Measurements from ENCODE around the gene IFRD2.

The IFRD2 gene

DNA sequence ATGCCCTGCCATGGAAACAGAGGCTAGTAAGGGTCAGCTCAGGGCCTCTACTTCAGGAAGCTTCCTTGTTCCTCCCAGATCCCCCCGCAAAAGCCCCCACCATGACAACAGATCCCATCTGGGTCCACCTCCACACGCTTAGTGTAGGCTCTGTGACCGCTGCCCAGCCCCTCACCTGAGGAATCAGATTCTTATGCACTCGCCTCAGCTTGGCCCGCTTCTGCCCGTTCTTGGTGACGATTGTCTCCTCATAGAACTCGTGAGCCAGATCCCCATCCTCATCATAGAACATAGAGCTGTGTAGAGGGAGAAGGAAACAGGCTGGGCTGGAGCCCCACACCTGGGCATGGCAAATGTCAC lies 33.9 kb upstream of the IFRD2 start:
- Histone ChIP-seq H2AK5ac (ENCODE audit: low read depth, low read length) (no peak overlapping the region), H3K27ac (replicated peaks; ENCODE audit: low read length) (no peak overlapping the region), H2BK120ac (ENCODE audit: low read depth, low read length) (no peak overlapping the region), H3K18ac (ENCODE audit: low read length) (no peak overlapping the region), H3K4me1 (ENCODE audit: control insufficient read depth in 2 of 2, insufficient read depth in 1 of 2, low read depth in 1 of 2, low read length in 2 of 2) (peaks cover 20% of the 10 kb centered on the region in 2 donors), H3K27me3 (ENCODE audit: control insufficient read depth in 3 of 3, insufficient read depth in 3 of 3, low read depth in 1 of 3, low read length in 3 of 3) (no peaks in the 10 kb centered on the region), H3K9ac (ENCODE audit: low read depth, low read length, poor library complexity) (no peak overlapping the region), H3K4me2 (ENCODE audit: insufficient read depth, low read length, poor library complexity, severe bottlenecking) (no peak overlapping the region), H3K4me3 (ENCODE audit: low read length in 2 of 2) (no peak overlapping the region), H2BK12ac (ENCODE audit: low read length) (no peak overlapping the region), H2BK15ac (ENCODE audit: low read length) (no peak overlapping the region), H3K79me1 (ENCODE audit: low read depth, low read length) (peaks cover 10% of the 10 kb centered on the region), H4K8ac (ENCODE audit: low read depth, low read length) (no peak overlapping the region), H2BK5ac (ENCODE audit: low read length) (no peak overlapping the region), H4K91ac (ENCODE audit: low read depth, low read length, poor library complexity) (no peak overlapping the region), H3K36me3 (replicated peaks in 1 of 2; ENCODE audit: control insufficient read depth in 2 of 2, insufficient read depth in 2 of 2, low read length in 2 of 2) (peaks cover 29 to 51% of the 10 kb centered on the region in 2 donors), H3K14ac (ENCODE audit: low read length) (no peak overlapping the region), H2AFZ (ENCODE audit: low read length) (no peak overlapping the region), H3K4ac (ENCODE audit: low read length) (no peak overlapping the region), H3K23ac (ENCODE audit: low read depth, low read length, poor library complexity) (no peak overlapping the region), H3K9me3 (replicated peaks in 1 of 2; ENCODE audit: control insufficient read depth in 2 of 2, insufficient read depth in 1 of 2, low read depth in 1 of 2, low read length in 2 of 2) (no peaks in the 10 kb centered on the region)
- WGBS, 2 donors (ENCODE audit: extremely low coverage in 2 of 2, insufficient read length in 2 of 2, insufficient replicate concordance in 1 of 2): no CpG with 5 or more reads among the region's 8 CpGs
- DNase-seq (ENCODE audit: low spot score): no peak

DNA sequence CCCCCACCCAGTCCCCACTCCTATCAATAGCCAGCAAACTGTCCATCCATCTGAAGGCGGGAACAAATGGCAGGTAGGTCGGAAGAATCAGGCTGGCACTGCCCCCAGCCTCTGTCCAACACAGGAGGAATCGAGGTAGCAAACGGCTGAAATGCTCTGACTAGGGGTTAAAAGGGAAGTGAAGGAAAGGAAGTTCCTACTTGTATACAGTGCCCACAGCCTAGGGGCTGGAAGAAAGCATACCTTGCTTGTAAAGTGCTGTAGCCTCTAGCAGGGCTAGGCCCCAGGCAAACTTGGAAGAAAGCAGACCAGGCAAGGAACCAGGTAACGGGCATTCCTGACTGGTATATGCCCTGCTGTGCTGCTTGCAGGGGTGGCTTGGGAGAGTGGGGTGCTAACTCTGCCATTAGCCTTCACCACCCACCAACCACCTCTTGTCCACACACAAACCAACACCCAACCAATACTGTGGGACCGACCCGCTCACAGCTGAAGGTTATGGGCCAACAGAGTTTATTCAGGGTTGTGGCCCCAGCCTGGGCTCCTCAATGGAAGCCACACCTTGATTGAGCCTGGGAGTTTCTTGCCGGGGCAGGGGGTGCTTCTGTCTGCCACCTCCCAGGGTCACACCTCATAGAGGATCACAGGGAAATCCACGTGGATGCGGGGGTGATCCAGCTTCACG lies 33.4 kb upstream of the IFRD2 start:
- Histone ChIP-seq H2BK120ac (ENCODE audit: low read depth, low read length) (no peak overlapping the region), H3K4me2 (ENCODE audit: insufficient read depth, low read length, poor library complexity, severe bottlenecking) (no peak overlapping the region), H3K36me3 (replicated peaks in 1 of 2; ENCODE audit: control insufficient read depth in 2 of 2, insufficient read depth in 2 of 2, low read length in 2 of 2) (peaks cover 24 to 46% of the 10 kb centered on the region in 2 donors), H3K4ac (ENCODE audit: low read length) (no peak overlapping the region), H2BK15ac (ENCODE audit: low read length) (no peak overlapping the region), H2BK12ac (ENCODE audit: low read length) (no peak overlapping the region), H2BK5ac (ENCODE audit: low read length) (no peak overlapping the region), H4K8ac (ENCODE audit: low read depth, low read length) (no peak overlapping the region), H3K79me1 (ENCODE audit: low read depth, low read length) (peaks cover 10% of the 10 kb centered on the region), H3K18ac (ENCODE audit: low read length) (no peak overlapping the region), H3K4me1 (ENCODE audit: control insufficient read depth in 2 of 2, insufficient read depth in 1 of 2, low read depth in 1 of 2, low read length in 2 of 2) (peaks cover 20 to 21% of the 10 kb centered on the region in 2 donors), H3K4me3 (ENCODE audit: low read length in 2 of 2) (no peak overlapping the region), H3K9ac (ENCODE audit: low read depth, low read length, poor library complexity) (no peak overlapping the region), H3K23ac (ENCODE audit: low read depth, low read length, poor library complexity) (no peak overlapping the region), H4K91ac (ENCODE audit: low read depth, low read length, poor library complexity) (no peak overlapping the region), H3K9me3 (replicated peaks in 1 of 2; ENCODE audit: control insufficient read depth in 2 of 2, insufficient read depth in 1 of 2, low read depth in 1 of 2, low read length in 2 of 2) (no peaks in the 10 kb centered on the region), H2AFZ (ENCODE audit: low read length) (no peak overlapping the region), H3K27ac (replicated peaks; ENCODE audit: low read length) (no peak overlapping the region), H2AK5ac (ENCODE audit: low read depth, low read length) (no peak overlapping the region), H3K14ac (ENCODE audit: low read length) (no peak overlapping the region), H3K27me3 (ENCODE audit: control insufficient read depth in 3 of 3, insufficient read depth in 3 of 3, low read depth in 1 of 3, low read length in 3 of 3) (no peaks in the 10 kb centered on the region)
- DNase-seq (ENCODE audit: low spot score): no peak
- WGBS, 2 donors (ENCODE audit: extremely low coverage in 2 of 2, insufficient read length in 2 of 2, insufficient replicate concordance in 1 of 2): no CpG with 5 or more reads among the region's 11 CpGs

DNA sequence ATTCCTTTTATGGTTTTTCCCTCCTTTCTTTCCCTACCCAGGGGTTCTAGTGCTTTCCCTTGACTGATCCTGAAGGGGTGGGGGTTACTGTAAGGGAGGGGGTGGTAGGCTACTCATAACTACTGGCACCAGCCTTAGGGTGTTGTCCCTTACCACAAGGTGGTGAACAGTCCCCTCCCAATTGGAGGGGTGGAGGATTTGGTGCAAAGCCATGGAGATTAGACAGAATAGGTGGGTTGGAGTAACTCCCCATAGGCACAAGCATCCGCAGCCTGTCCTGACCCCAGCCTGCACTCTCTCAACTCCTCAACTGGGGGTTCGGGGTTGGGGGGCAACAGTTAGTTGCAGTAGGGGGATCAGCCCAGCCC lies 32.9 kb upstream of the IFRD2 start:
- Histone ChIP-seq H3K27me3 (ENCODE audit: control insufficient read depth in 3 of 3, insufficient read depth in 3 of 3, low read depth in 1 of 3, low read length in 3 of 3) (no peaks in the 10 kb centered on the region), H3K14ac (ENCODE audit: low read length) (no peak overlapping the region), H2BK12ac (ENCODE audit: low read length) (no peak overlapping the region), H2BK120ac (ENCODE audit: low read depth, low read length) (no peak overlapping the region), H2AK5ac (ENCODE audit: low read depth, low read length) (no peak overlapping the region), H3K36me3 (replicated peaks in 1 of 2; ENCODE audit: control insufficient read depth in 2 of 2, insufficient read depth in 2 of 2, low read length in 2 of 2) (peaks cover 20 to 42% of the 10 kb centered on the region in 2 donors), H3K4me2 (ENCODE audit: insufficient read depth, low read length, poor library complexity, severe bottlenecking) (no peak overlapping the region), H3K4me1 (ENCODE audit: control insufficient read depth in 2 of 2, insufficient read depth in 1 of 2, low read depth in 1 of 2, low read length in 2 of 2) (peaks cover 25 to 26% of the 10 kb centered on the region in 2 donors), H3K27ac (replicated peaks; ENCODE audit: low read length) (no peak overlapping the region), H3K9me3 (replicated peaks in 1 of 2; ENCODE audit: control insufficient read depth in 2 of 2, insufficient read depth in 1 of 2, low read depth in 1 of 2, low read length in 2 of 2) (no peaks in the 10 kb centered on the region), H4K8ac (ENCODE audit: low read depth, low read length) (no peak overlapping the region), H3K4me3 (ENCODE audit: low read length in 2 of 2) (no peak overlapping the region), H3K23ac (ENCODE audit: low read depth, low read length, poor library complexity) (no peak overlapping the region), H3K79me1 (ENCODE audit: low read depth, low read length) (peaks cover 15% of the 10 kb centered on the region), H3K4ac (ENCODE audit: low read length) (no peak overlapping the region), H2BK5ac (ENCODE audit: low read length) (no peak overlapping the region), H3K9ac (ENCODE audit: low read depth, low read length, poor library complexity) (no peak overlapping the region), H4K91ac (ENCODE audit: low read depth, low read length, poor library complexity) (no peak overlapping the region), H2AFZ (ENCODE audit: low read length) (no peak overlapping the region), H2BK15ac (ENCODE audit: low read length) (no peak overlapping the region), H3K18ac (ENCODE audit: low read length) (no peak overlapping the region)
- no CpG with 5 or more reads among the region's 2 CpGs for WGBS, 2 donors (ENCODE audit: extremely low coverage in 2 of 2, insufficient read length in 2 of 2, insufficient replicate concordance in 1 of 2)
- DNase-seq (ENCODE audit: low spot score): no peak

DNA sequence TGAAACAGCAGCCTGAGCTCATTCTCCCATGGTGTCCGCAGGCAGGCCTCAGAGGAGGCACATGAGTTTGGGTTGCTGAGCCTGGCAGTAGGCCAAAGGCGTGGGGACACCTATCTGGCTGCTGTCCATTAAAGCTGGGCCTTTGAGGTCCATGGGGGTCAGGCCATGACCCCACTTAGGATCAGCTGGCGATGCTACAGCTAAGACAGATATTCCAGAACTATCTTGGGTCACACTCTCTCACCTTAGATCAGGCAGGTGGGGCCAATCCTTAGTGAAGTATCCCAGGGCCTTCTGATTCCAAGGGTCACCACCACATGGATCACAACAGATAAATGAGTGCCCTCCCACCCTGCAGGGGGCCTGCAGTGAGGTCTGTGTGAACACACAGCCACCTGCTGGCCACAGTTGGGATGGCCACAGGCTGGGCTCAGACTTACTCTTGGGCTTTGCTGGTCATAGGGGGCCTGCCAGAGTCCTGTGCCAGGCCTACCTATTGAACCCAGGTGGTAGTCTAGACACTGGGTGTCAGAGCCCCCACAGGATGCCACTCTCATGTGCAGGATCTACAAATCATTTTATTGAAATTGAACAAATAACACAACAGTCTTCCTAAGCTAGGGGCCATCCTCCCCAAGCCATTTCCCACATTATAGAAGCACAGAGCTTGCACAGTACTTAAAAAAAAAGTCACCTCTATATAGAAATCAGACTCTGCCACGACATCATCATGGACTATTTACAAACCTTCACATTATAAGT lies 32.3 kb upstream of the IFRD2 start:
- H3K4ac ChIP-seq (ENCODE audit: low read length): no peak overlapping the region
- no peak overlapping the region for H2AFZ ChIP-seq (ENCODE audit: low read length)
- H2AK5ac ChIP-seq (ENCODE audit: low read depth, low read length): peak overlapping the region; percentile 38
- no peak overlapping the region for H3K23ac ChIP-seq (ENCODE audit: low read depth, low read length, poor library complexity)
- H4K91ac ChIP-seq (ENCODE audit: low read depth, low read length, poor library complexity): peak overlapping the region; percentile 28
- DNase-seq (ENCODE audit: low spot score): no peak
- WGBS, 2 donors (ENCODE audit: extremely low coverage in 2 of 2, insufficient read length in 2 of 2, insufficient replicate concordance in 1 of 2): no CpG with 5 or more reads among the region's 4 CpGs
- H3K27ac ChIP-seq (replicated peaks; ENCODE audit: low read length): no peak overlapping the region
- H3K9me3 ChIP-seq (replicated peaks in 1 of 2; ENCODE audit: control insufficient read depth in 2 of 2, insufficient read depth in 1 of 2, low read depth in 1 of 2, low read length in 2 of 2): no peaks in the 10 kb centered on the region
- no peak overlapping the region for H3K9ac ChIP-seq (ENCODE audit: low read depth, low read length, poor library complexity)
- peak overlapping the region; percentile 25 for H3K18ac ChIP-seq (ENCODE audit: low read length)
- H2BK5ac ChIP-seq (ENCODE audit: low read length): no peak overlapping the region
- no peak overlapping the region for H2BK12ac ChIP-seq (ENCODE audit: low read length)
- H3K27me3 ChIP-seq (ENCODE audit: control insufficient read depth in 3 of 3, insufficient read depth in 3 of 3, low read depth in 1 of 3, low read length in 3 of 3): no peaks in the 10 kb centered on the region
- H4K8ac ChIP-seq (ENCODE audit: low read depth, low read length): no peak overlapping the region
- no peak overlapping the region for H3K14ac ChIP-seq (ENCODE audit: low read length)
- H2BK15ac ChIP-seq (ENCODE audit: low read length): no peak overlapping the region
- peaks cover 17 to 42% of the 10 kb centered on the region in 2 donors for H3K36me3 ChIP-seq (replicated peaks in 1 of 2; ENCODE audit: control insufficient read depth in 2 of 2, insufficient read depth in 2 of 2, low read length in 2 of 2)
- H3K79me1 ChIP-seq (ENCODE audit: low read depth, low read length): peaks cover 17% of the 10 kb centered on the region
- H3K4me2 ChIP-seq (ENCODE audit: insufficient read depth, low read length, poor library complexity, severe bottlenecking): no peak overlapping the region
- H3K4me1 ChIP-seq (ENCODE audit: control insufficient read depth in 2 of 2, insufficient read depth in 1 of 2, low read depth in 1 of 2, low read length in 2 of 2): peaks cover 28 to 32% of the 10 kb centered on the region in 2 donors
- peak overlapping the region in 1 of 2 donors; percentile 0 for H3K4me3 ChIP-seq (ENCODE audit: low read length in 2 of 2)
- H2BK120ac ChIP-seq (ENCODE audit: low read depth, low read length): no peak overlapping the region

Data from neuronal stem cell (in vitro differentiated cells).